Cortex of kidney (tissue), 1 donor: ENCODE measurements around the gene GOLGA3.
"Not testable (repeated sequence)": the region's sequence is repeated elsewhere in the genome, so short reads cannot be mapped to it uniquely, and the experiment has no call there.

Experiments
- DNase-seq: peaks from one replicate; lab custom pipeline; 2025; lab: John Stamatoyannopoulos, UW

The GOLGA3 gene

DNA sequence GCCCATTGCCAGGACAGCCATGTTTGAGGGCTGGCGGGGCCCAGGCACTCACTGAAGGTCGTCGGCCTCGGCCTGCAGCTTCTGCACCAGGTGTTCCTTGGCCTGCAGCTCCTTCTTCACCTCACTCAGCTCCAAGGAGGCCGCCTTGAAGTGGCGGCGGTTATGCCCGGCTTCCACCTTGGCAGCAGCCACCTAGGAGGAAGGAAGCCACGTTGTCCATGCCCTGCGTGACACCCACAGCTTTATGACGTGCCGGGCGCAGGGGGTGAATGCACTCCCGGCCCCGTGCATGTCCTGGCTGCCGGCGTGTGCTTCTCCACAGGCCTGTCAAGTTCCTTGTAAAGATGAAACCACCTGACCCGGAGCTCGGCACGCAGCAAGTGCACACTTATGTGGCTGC is 51.1 kb downstream of the GOLGA3 start:
- no peak for DNase-seq

DNA sequence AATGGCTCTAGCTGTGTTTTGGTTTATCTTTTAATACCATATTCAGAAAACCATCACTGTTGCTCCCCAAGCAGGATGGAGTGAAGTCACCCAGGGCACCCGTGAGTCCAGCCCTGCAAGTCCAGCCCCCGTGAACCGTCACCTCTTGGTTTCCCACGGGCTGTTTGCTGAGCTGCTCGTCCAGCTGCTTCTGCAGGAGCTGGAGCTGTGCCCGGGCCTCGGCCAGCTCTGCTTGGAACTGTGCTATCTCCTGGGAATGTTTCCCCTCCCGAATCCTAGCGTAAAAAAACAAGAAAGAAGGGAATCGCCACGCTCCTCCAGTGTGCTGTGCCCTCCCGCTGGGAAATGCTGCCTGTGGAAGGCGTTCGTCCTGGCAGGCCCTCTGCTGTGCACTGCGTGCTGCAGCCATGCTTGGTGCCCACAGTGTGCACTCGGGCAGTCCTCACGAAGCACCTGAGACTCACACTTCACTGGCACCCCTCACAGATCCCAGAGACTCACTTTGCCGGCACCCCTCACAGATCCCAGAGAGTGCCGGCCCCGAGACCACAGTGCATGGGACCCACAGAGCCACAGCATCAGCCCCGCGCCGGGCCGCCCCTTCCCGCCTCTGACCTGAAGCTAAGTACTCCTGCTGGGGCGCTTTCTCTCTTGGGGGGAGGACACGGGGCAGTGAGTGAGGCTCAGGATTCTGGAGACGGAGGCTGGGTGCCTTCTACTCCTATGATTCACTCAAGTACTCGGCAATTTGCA is 51.7 kb downstream of the GOLGA3 start:
- no peak for DNase-seq

DNA sequence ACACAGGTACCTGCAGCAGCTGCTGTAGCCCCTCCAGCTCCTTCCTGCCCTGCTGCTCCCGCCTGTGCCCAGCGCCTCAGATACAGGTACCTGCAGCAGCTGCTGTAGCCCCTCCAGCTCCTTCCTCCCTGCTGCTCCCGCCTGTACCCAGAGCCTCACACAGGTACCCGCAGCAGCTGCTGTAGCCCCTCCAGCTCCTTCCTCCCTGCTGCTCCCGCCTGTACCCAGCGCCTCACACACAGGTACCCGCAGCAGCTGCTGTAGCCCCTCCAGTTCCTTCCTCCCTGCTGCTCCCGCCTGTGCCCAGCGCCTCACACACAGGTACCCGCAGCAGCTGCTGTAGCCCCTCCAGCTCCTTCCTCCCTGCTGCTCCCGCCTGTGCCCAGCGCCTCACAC is 52.4 kb downstream of the GOLGA3 start:
- DNase-seq: not testable (repeated sequence)

DNA sequence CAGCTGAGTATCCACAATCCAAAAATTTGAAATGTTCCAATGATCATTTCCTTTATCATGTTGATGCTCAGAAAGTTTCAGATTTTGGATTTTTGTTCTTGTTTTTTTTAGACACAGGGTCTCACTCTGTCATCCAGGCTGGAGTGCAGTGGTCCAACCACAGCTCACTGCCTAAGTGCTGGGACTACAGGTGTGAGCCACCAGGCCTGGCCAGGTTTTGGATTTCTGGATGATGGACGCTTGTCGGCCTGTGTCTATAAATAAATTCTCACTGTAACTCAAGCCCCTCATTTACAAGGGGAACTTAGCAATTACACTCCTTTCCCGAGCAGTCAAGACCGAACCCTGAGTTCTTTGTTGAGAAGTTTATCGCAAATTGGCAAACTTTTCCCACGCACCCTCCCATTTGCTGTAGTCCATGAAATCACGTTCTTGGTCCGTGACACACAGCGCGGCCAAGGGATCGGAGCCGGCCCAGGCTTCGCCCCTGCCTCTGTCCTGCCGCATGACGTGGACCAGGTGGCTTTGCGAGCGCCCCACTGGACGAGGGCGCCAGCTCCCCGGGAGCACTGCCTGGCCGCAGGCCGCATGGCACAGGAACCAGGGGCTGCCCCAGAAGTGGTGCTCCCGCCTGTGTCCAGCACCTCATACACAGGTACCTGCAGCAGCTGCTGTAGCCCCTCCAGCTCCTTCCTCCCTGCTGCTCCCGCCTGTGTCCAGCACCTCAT is 53.0 kb downstream of the GOLGA3 start:
- no peak for DNase-seq

DNA sequence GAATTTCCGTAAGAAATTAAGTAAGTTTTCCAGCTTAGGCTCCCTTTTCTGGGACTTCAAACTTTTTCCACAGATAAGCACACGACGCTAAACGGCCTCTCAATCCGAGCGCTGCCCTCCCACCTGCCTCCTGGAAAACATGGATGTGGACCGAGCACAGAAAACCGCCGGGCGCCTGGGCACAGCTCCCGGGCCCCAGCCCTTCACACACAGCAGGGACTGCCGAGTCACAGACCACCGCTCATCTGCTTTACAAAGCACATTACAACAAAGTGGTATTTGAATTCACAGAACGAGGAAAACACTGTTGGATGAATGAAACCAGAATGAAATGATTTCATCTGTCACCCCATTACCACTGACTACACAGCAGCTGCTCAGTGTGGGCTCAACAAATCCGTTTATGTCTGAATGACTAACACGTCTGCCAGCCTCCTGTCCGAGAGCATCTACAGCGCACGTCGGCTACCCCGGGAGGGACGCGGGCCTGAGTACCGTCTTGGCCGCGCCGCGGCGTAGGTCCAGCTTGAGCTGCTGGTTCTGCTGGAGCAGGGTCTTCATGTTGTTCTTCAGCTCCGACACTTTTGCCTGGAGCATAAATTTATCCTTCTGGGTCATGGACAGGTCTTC is 53.9 kb downstream of the GOLGA3 start:
- no peak for DNase-seq

DNA sequence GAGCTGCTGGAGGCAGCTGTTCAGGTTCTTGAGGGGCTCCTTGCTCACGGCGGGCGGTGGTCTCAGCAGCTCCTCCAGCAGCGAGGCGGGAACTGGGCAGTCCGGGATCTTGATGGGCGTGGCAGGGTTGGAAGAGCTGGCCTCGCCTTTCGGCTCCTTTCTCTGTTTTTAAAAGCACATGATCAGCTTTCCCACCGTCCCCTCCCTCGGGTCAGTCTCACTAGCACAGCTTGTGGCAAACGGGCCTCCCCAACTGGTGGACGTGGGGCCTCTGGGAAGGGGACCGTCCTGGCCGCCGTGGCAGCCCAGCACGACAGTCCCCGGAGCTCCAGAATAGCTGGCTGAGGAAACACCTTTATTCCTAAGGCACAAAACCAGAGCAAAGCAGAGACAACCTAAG is 54.5 kb downstream of the GOLGA3 start:
- DNase-seq: no peak

DNA sequence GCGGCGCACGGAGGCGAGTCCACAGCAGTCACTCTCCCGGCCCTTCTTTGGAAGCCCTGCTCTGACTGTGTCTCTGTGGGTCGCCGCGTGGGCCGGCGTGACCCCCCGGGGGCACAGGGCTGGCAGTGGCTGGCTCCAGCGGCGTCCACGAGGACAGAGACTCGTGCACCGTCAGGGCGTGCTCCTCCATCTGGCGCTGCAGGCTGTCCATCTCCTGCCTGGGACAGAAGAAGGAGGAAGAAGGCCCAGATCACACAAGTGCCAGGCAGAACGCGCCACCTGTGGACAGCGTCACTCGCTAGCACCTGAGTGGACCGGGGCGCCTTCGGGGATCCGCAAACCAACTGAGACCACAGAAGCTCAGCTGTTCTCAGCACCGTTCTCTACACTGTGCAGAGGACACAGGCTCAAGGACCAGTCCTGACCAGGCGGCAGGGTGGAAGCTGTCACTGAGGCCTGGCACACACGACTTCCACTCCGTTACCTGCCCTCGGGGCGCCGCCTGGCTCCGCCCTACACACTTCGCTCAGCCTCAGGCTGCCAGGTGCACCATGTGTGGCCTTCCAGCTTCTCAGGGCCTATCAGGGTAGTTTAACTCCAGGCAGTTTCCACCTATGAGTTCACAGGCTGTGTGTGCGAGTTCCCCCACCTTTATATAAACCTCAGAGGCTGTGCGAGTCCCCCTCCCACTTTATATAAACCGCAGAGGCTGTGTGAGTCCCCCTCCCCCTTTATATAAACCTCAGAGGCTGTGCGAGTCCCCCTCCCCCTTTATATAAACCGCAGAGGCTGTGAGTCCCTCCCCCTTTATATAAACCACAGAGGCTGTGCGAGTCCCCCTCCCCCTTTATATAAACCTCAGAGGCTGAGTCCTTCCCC is 55.4 kb downstream of the GOLGA3 start:
- no peak for DNase-seq

DNA sequence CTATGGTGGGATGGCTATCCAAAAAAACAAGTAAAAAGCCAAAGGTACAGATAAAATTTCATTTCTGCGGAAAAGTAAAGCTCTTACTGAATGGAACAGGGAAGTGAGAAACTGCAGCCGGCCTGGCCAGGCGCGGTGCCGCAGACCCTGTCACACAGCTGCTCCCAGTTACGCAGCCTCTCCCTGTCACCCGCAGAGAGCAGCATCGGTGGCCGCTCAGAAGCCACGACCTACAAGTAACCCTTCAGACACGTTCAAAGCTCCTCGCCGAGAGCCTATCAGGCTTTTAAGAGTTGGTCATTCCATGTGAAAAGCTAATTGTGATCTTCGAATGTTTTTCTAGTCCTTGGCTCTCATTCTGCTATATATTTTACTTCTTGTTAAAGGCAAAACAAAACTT is 56.1 kb downstream of the GOLGA3 start:
- no peak for DNase-seq

DNA sequence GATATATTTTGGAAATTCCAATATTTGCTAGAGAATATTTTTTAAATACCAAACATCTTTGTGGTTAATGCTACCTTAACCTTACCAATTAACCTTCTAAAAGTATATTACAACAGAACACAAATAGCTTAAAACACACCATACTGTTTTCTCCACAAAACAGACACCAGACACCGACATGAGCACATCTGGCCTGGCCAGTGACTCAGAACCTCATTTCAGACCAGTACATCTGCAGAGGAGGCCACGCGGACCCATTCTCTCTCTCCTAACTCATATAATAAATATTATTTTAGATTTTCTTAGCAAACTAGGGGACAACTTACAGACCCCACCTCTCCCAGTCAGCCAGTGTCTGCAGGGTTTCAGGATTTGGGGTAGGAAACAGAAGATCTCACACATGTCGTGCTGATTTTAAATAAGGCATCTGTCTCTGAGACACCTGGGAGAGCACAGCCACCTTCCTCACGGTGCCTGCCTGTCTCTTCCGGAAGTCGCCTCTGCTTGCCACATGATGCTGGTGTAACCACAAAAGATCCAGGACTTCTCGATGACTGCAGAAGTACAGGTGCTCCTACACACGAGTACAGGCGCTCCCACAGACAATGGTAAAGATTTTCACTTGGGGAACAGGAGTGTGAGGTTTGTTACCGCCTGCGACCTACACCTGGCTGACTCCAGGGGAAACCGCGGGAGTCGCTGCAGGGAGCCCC is 57.4 kb downstream of the GOLGA3 start:
- DNase-seq: no peak

DNA sequence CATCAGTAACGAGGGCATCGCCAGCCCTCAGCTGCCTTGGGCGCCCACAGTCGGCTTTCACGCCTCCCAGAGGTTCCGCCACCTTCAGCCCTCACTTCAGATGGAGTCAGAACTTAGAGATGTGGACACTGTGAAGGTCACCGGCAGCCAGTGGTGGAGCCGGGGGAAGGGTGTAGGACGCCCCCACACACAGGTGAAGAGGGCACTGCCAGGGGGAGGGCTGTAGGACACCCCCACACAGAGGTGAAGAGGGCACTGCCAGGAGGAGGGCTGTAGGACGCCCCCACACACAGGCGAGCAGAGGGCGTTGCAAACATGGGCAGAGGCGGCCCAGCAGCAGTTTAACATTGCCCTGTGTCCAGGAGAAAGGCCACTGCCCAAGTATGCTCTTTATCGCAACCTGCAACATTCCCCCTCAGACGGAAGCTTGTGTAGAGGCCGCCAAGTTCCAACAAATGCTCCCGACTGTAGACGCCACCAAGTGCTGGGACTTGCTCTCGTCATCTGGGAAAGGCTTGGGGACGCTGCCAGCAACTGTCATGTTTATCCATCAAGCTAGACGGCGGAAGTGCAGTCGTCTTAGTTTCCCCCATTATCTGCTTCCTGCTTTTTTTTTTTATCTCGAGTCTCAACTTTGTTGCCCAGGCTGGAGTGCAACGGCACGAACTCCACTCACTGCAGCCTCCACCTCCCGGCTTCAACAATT is 62.1 kb downstream of the GOLGA3 start:
- no peak for DNase-seq

DNA sequence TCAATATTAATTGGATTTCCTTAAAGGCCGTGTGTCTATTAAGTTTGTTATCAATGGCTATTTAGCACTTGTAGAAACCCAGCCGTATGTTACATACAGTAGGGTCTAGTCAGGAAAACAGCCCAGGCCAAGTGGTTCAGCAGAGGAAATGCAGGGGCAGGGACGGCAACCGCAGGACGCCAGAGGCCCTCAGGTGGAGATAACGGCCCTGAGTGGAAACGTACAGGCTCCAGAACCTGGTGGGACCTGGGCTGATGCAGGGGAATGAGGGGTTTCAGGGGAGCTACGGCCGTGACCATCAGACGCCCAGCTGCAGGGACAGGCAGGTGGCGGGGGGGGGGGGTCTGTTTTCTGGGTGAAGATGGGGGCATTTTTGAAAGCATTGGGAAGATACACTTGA is 63.3 kb downstream of the GOLGA3 start:
- DNase-seq: no peak

DNA sequence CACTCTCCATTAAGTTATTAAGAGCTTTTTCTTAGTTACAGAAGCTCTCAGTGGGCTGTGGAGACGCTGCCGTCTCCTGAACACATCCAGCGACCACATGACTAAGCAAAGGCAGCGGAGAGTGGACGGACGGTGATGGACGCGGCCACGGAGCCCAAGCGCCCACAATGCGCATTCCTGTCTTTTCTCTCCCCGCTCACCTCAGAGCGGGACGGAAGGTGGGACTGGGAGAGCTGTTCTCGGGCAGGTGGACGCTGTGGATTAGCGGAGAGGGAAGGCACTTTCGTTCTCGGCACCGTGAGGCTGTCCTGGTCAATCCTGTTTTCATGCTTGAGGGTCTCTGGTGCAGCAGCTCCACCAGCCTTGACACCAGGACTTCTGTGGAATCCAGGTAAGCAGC is 64.4 kb downstream of the GOLGA3 start:
- DNase-seq: no peak

DNA sequence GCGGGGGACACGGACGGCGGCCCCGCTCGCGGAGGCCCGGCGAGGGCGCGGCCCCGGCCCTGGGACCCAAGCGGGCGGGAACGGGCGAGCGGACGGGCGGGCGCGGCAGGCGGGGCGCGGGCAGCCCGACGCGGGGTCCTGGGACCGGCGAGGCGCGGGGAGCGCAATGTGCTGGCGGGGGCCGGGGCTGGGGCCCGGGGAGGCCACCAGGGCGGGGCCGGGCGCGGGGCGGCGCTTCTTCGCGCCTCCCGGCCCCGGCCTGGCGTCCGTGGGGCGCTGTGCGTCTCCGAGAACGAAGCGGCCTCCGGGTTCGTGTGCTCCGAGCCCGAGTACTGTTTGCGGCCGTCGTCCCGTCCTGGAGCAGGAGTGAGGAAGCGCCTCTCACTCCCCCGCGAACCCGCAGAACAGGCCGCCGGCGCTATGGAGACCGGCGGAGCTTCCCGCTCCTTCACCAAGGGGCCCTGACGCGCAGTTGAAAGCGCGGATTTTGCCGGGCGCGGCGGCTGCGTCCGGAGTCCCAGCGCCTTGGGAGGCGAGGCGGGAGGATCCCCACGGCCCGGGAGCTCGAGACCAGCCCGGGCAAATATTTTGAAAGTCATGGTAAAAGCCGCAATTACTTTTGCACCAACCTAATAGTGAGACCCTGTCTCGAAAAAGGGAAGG is 66.6 kb downstream of the GOLGA3 start:
- no peak for DNase-seq

DNA sequence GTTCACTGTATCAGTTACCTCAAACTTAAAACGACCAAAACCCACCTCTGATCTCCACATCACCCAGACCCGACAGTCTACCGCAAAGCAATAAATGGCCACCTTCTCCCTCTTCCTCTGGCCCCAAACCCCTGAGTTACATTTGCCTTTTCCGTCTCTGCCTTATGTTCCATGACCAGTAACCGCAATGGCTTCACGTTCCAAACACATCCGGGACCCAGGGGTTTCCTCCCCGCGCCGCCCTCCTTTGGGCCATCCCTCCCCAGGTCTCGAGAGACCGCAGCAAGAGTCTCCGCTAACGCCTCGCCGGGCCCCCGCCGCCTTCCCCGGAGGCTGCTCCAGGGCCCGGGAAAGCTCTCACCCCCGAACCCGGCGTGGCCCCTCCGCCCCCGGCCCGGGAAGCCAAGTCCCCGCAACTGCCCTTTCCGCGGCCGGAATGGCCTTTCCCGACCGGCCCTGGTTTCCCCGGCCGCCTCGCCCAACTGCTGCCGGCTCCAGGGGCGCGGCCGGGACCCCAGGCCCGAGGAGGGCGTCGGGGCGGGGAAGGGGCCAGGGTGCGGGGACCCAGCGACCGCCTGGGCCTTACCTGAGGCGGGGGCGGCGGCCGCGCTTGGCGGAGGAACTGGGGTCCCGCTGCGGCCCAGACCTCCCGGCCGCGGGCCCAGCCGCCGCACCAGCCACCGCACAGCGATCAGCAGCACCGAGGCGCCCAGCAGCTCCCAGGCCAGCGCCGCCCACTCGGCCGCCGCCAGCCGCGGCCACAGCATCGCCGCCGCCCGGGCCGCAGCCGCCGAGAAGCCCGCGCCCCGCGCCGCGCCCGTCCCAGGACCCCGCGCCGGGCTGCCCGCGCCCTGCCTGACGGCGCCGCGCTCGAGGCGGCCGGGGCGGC is 67.4 kb downstream of the GOLGA3 start, which contains the start of gene ANKLE2:
Gene ANKLE2, minus strand, starts transcription at position 801 of the 889 bp plus-strand sequence. Its CDS starts 34 bp downstream, at position 767.
- DNase-seq: no peak

DNA sequence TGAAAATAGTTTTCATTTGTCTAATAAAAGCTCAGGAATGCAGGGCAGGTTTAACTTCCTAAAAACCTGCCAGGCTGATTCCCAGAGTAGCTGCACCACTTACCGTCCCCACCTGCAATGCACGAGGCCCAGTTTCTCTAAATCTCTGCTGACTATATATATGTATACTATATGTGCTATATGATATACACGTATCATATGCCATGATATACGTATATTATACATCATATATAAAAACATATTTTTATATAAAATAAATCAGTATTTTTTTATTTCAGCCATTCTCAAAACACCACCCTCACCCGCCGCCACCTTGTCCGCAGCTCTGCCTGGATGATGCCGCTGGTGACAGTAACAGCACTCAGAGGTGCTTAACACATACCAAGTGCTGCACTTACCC is 69.3 kb downstream of the GOLGA3 start:
- DNase-seq: no peak

DNA sequence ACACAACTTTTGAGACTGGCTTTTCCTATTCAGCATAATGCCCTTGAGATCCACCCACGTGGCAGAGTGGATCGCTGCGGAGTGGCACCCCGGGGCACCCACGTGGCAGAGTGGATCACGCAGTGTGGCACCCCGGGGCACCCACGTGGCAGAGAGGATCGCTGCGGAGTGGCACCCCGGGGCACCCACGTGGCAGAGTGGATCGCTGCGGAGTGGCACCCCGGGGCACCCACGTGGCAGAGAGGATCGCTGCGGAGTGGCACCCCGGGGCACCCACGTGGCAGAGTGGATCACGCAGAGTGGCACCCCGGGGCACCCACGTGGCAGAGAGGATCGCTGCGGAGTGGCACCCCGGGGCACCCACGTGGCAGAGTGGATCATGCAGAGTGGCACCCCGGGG is 69.8 kb downstream of the GOLGA3 start:
- not testable (repeated sequence) for DNase-seq

DNA sequence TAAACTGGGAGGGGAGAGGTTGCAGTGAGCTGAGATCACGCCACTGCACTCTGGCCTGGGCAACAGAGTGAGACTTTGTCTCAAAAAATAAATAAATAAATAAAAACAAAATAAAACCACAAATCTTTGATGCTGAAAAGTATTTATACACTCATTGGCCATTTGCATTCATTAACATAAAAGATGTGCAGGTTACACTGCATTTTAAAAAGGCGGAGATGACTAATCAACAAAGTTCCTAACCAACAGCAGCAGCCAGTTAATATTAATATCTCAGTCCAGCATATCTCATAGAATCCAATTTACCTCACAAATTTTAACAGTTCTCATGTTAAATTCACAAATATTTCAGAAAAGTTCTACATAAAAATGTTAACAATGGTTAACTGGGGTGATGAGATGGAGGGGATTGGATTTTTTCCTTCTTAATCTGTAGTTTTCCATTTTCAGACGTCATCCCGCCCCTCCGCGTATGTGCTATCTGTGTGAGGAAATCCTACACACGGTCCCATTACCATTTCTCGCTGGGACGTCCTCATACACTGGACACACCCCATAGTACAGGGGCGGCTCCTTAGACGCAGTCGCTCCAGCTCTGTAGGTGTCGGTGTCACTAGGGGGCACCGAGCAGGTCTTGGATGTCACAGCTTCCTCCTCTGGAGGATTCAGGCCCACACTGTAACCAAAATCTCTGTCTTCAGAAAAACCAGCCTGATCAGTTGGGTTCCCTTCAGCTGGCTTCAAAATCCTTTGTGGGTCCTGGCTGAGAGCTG is 74.3 kb downstream of the GOLGA3 start:
- no peak for DNase-seq

DNA sequence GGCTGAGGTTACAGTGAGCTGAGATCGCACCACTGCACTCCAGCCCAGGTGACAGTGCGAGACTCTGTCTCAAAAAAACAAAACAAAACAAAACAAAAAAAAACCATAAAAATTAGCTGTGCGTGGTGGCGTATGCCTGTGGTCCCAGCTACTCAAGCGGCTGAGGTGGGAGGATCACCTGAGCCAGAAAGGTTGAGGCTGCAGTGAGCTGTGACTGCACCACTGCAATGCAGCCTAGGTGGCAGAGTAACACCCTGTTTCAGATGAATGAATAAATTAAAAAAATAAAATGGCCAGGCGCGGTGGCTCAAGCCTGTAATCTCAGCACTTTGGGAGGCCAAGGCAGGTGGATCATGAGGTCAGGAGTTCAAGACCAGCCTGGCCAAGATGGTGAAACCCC is 75.0 kb downstream of the GOLGA3 start:
- not testable (repeated sequence) for DNase-seq
